CD4-positive, alpha-beta T cell treated with Interleukin-21 for 1 hour (primary cell): ENCODE results near the gene MAPKBP1.

ENCODE experiments used
- DNase-seq: peaks from one replicate; pipeline ENCODE4 v3.0.0-alpha.2; 2020

The MAPKBP1 gene

GRCh38 chr15:41810651-41811431, 36.6 kb downstream of the MAPKBP1 start:
- no peak for DNase-seq

- peak; percentile 80 for DNase-seq
Observed at GRCh38 chr15:41811432-41812195, 37.3 kb downstream of the MAPKBP1 start.

- DNase-seq = no peak
Observed at GRCh38 chr15:41812820-41813375, 38.6 kb downstream of the MAPKBP1 start.

- DNase-seq = no peak
Observed at GRCh38 chr15:41813426-41813825, 39.1 kb downstream of the MAPKBP1 start.

- no peak for DNase-seq
Observed at GRCh38 chr15:41814534-41814933, 40.2 kb downstream of the MAPKBP1 start.

GRCh38 chr15:41816788-41817187, 42.5 kb downstream of the MAPKBP1 start:
- DNase-seq = no peak

- DNase-seq = no peak
Observed at GRCh38 chr15:41817327-41817726, 43.0 kb downstream of the MAPKBP1 start.

GRCh38 chr15:41817781-41818180, 43.5 kb downstream of the MAPKBP1 start:
- DNase-seq = no peak

- no peak for DNase-seq
Observed at GRCh38 chr15:41819455-41820050, 45.3 kb downstream of the MAPKBP1 start.

- DNase-seq = no peak
Observed at GRCh38 chr15:41820791-41821423, 46.6 kb downstream of the MAPKBP1 start.

- no peak for DNase-seq
Observed at GRCh38 chr15:41821831-41822230, 47.5 kb downstream of the MAPKBP1 start.

GRCh38 chr15:41822471-41822870, 48.2 kb downstream of the MAPKBP1 start:
- DNase-seq = no peak

- DNase-seq = no peak
Observed at GRCh38 chr15:41822957-41823356, 48.7 kb downstream of the MAPKBP1 start.

GRCh38 chr15:41823502-41823901, 49.2 kb downstream of the MAPKBP1 start:
- DNase-seq = no peak

GRCh38 chr15:41824062-41824745, 49.9 kb downstream of the MAPKBP1 start:
- no peak for DNase-seq

GRCh38 chr15:41825145-41825544, 50.9 kb downstream of the MAPKBP1 start:
- DNase-seq = no peak

- DNase-seq = no peak
Observed at GRCh38 chr15:41825572-41826535, 51.6 kb downstream of the MAPKBP1 start.

- DNase-seq = no peak
Observed at GRCh38 chr15:41827290-41827879, 53.1 kb downstream of the MAPKBP1 start.

GRCh38 chr15:41827880-41828806, 53.9 kb downstream of the MAPKBP1 start, which contains the start of gene JMJD7:
Gene JMJD7 (plus strand): TSS chr15:41828092. CDS start chr15:41828125, 33 bp downstream.
- DNase-seq = peak; percentile 93

GRCh38 chr15:41828807-41829141, 54.5 kb downstream of the MAPKBP1 start:
- DNase-seq = no peak
